Prostate gland (tissue), 2 donors: ENCODE data around the gene TUBGCP3. TPM values are rescaled to one million over a fixed set of nuclear protein-coding genes. Genes with fewer than 3 reads are reported as not detected.

Experiments used
- DNase-seq: peaks from one replicate; pipeline ENCODE4 v3.0.0-alpha.2; 2019; ENCODE audit warnings: low spot score
- H3K27ac ChIP-seq, 2 donors: fragments of 200-600 bp; sonication (generic); 2 replicates each; pipeline ENCODE4 v1.5.1; 2017 to 2019
- H3K27me3 ChIP-seq: fragments of 200-600 bp; sonication (generic); replicated peaks from 2 replicates; pipeline ENCODE4 v1.5.1; 2019; ENCODE audit not compliant: insufficient read depth
- H3K36me3 ChIP-seq, 2 donors: fragments of 200-600 bp; sonication (generic); 1 replicate in 1 of 2; 2 replicates in 1 of 2; pipeline versions ENCODE4 v1.5.1 to v1.8.1; 2017 to 2019
- H3K4me1 ChIP-seq: fragments of 200-600 bp; sonication (generic); replicated peaks from 2 replicates; pipeline ENCODE4 v1.5.1; 2019
- H3K4me3 ChIP-seq, 2 donors: fragments of 200-600 bp; sonication (generic); 2 replicates each; pipeline ENCODE4 v1.5.1; 2017 to 2019
- H3K9me3 ChIP-seq: fragments of 200-600 bp; sonication (generic); 2 replicates; pipeline ENCODE4 v1.5.1; 2017
- POLR2A ChIP-seq: fragments of 450-650 bp; IDR thresholded peaks from one replicate; pipeline ENCODE4 v1.6.1; 2016; ENCODE audit warnings: antibody characterized with exemption, mild to moderate bottlenecking
- POLR2AphosphoS5 ChIP-seq: sonication (generic); formaldehyde crosslinking; IDR thresholded peaks from one replicate; pipeline ENCODE4 v1.6.1; 2017; ENCODE audit warnings: antibody characterized with exemption
- WGBS: methylation state at CpG from one replicate; pipeline ENCODE4 v1.1.5; 2018; 5-methylcytosine and 5-hydroxymethylcytosine counted together
- intact Hi-C: fragments of 100-400 bp; cut with DNase I; formaldehyde crosslinking; loops from one replicate; pipeline ENCODE4 v1.14.2; 2022
- total RNA-seq, 2 donors: library from RNA; depleted of rRNA; stranded (reverse); fragments of >200 nt; gene quantifications; one replicate each; pipeline ENCODE4 v1.1.0, GENCODE V29; 2016
- TF ChIP-seq, protein P1 (sequence below), 4 experiments: fragments of 200-600 bp in 2 of 4; fragments of 450-650 bp in 2 of 4; sonication (generic) in 2 of 4; IDR thresholded peaks; 1 replicate in 3 of 4; 2 replicates in 1 of 4; pipeline ENCODE4 v1.5.1; 2016 to 2019; ENCODE audit warnings: antibody characterized with exemption in 4 of 4, mild to moderate bottlenecking in 2 of 4, moderate library complexity in 2 of 4

Gene TUBGCP3
- total RNA-seq, 2 donors from 2014 or later, result 19.7 to 37.5 TPM

DNA sequence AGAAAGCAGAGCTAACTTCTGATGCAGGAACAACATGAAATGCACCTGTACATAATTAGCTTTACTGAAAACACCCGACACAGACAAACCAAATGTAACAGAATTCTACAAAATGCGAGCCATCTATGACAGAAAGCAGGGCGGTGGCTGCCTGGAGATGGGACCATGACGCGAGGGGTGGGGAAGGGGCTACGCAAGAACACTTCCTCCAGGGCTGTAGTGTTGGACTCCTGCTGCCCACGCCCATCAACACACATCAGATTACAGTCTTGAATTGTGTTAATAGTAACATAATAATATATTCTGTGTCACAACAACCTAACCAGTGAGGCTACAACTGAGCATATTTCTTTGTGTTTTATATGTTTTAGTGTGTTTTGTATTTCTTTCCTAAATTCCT lies 108.6 kb downstream of the TUBGCP3 start:
- Histone ChIP-seq H3K36me3 (no peaks in the 10 kb centered on the region), H3K27me3 (no peaks in the 10 kb centered on the region), H3K9me3 (no peaks in the 10 kb centered on the region), H3K4me3 (no peak overlapping the region), H3K27ac (no peak overlapping the region), H3K4me1 (no peaks in the 10 kb centered on the region)
- DNase-seq, result no peak
- 95% methylated on average over 7 of the region's 7 CpGs for WGBS
- intact Hi-C loops, result no loop called here
- TF ChIP-seq POLR2A (no peak), POLR2AphosphoS5 (no peak)
- TF ChIP-seq, protein P1, sequence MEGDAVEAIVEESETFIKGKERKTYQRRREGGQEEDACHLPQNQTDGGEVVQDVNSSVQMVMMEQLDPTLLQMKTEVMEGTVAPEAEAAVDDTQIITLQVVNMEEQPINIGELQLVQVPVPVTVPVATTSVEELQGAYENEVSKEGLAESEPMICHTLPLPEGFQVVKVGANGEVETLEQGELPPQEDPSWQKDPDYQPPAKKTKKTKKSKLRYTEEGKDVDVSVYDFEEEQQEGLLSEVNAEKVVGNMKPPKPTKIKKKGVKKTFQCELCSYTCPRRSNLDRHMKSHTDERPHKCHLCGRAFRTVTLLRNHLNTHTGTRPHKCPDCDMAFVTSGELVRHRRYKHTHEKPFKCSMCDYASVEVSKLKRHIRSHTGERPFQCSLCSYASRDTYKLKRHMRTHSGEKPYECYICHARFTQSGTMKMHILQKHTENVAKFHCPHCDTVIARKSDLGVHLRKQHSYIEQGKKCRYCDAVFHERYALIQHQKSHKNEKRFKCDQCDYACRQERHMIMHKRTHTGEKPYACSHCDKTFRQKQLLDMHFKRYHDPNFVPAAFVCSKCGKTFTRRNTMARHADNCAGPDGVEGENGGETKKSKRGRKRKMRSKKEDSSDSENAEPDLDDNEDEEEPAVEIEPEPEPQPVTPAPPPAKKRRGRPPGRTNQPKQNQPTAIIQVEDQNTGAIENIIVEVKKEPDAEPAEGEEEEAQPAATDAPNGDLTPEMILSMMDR (IDR thresholded peaks at IDR 0.05), result no peak

DNA sequence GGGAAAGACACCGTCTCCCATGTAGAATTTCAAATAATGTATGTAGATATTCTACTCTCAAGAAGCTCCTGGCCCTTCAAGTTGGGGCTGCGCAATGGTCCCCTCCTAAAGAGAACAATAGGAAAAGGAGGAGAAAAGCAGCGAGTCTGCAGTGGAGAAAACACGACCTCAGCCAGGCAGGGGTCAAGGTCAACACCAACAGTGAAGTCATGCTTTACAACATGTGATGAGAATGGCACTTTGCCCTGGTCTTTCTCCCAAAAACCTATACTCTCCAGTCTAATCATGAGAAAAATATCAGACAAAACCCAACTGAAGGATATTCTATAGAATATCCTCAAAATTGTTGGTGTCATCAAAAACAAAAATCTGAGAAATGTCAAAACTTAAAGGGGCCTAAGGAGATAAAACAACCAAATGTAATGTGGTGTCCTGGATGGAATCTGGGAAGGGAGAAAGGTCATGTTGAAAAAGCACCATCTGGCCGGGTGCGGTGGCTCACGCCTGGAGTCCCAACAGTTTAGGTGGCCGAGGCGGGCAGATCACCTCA lies 110.8 kb downstream of the TUBGCP3 start:
- DNase-seq, result no peak
- 86% methylated on average over 9 of the region's 9 CpGs for WGBS
- TF ChIP-seq POLR2A (no peak), POLR2AphosphoS5 (no peak)
- TF ChIP-seq, protein P1 (IDR thresholded peaks at IDR 0.05), result no peak
- no peaks in the 10 kb centered on the region for H3K4me1 ChIP-seq
- intact Hi-C loops, result no loop called here
- no peak overlapping the region for H3K4me3 ChIP-seq
- no peak overlapping the region for H3K27ac ChIP-seq
- no peaks in the 10 kb centered on the region for H3K36me3 ChIP-seq
- no peaks in the 10 kb centered on the region for H3K9me3 ChIP-seq
- H3K27me3 ChIP-seq, result no peaks in the 10 kb centered on the region

DNA sequence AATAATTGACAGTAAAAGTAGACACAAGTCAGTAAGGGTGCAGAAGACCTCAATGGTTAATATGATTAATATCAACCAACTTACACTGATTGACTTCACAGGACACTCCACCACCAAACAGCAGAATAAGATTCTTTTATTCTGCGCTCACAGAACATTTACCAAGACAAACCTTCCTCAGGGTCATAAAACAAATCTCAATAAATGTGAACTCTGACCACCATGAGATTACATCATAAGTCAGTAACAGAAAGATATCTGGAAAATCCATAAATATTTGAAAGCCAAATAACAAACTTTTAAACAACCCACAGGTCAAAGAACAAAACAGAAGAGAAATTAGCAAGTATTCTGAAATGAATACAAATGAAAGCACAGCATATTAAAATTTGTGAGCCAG lies 112.1 kb downstream of the TUBGCP3 start:
- no peak for DNase-seq
- intact Hi-C loops, result no loop called here

DNA sequence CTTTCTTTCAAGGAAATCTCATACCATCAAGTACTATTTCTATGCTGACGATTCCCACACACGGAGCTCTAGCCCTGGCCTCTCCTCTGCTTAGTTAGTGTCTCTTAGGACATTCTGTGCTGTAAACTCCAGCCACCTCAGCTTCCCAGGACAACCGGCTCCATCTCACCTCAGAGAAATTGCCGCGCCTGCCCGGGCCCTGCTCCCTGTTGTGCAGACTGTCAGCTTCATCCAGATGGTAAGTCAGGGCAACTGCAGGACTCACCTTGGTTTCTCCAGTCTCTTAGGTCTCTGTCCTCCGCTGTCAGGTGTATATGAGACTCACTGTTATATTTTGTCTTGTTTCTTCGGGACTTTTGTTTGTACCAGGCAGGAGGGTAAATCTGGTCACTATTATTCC lies 113.1 kb downstream of the TUBGCP3 start:
- 77% methylated on average over 8 of the region's 8 CpGs for WGBS
- Histone ChIP-seq H3K27me3 (no peaks in the 10 kb centered on the region), H3K4me3 (no peak overlapping the region), H3K27ac (no peak overlapping the region), H3K4me1 (no peaks in the 10 kb centered on the region), H3K9me3 (no peaks in the 10 kb centered on the region), H3K36me3 (no peaks in the 10 kb centered on the region)
- no peak for DNase-seq
- TF ChIP-seq POLR2A (no peak), POLR2AphosphoS5 (no peak)
- TF ChIP-seq, protein P1 (IDR thresholded peaks at IDR 0.05), result no peak
- intact Hi-C loops, result no loop called here

More for the DNA sequence above, 112.1 kb downstream of the TUBGCP3 start:
- no peaks in the 10 kb centered on the region for H3K9me3 ChIP-seq
- H3K27ac ChIP-seq, result no peak overlapping the region
- WGBS, result 92% methylated on average over 1 of the region's 1 CpG
- no peak for TF ChIP-seq POLR2A
- TF ChIP-seq POLR2AphosphoS5, result no peak
- TF ChIP-seq, protein P1 (IDR thresholded peaks at IDR 0.05), result no peak
- no peaks in the 10 kb centered on the region for H3K4me1 ChIP-seq
- H3K4me3 ChIP-seq, result no peak overlapping the region
- H3K36me3 ChIP-seq, result no peaks in the 10 kb centered on the region
- no peaks in the 10 kb centered on the region for H3K27me3 ChIP-seq

DNA sequence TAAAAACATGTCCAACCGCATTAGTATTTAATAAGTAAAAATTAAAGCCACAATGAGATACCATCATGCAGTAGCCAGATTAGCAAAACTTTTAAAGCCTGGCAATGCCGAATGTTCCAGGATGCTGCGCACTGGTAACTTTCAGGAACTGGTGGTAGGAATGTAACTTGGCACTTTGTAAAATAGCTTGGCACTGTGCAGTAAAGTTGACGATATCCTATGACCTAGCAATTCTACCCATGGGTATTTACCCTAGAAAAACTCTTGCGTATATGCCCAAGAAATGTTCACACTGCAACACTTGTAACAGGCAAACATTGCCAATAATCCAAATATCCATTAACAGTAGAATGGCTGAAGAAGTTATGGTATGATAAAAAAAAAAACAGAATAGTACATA lies 114.1 kb downstream of the TUBGCP3 start:
- TF ChIP-seq, protein P1 (IDR thresholded peaks at IDR 0.05), result no peak
- TF ChIP-seq POLR2A, result no peak
- WGBS, result 54% methylated on average over 5 of the region's 5 CpGs
- Histone ChIP-seq H3K27ac (no peak overlapping the region), H3K4me1 (no peaks in the 10 kb centered on the region), H3K9me3 (no peaks in the 10 kb centered on the region), H3K36me3 (no peaks in the 10 kb centered on the region), H3K27me3 (no peaks in the 10 kb centered on the region), H3K4me3 (no peak overlapping the region)
- intact Hi-C loops, result no loop called here
- no peak for DNase-seq
